Dendritic cell treated with granulocyte-macrophage colony-stimulating factor and Interleukin-4, amounts not matched to agents 40 ng/mL and 50 ng/mL, for 4 days (primary cell): Measurements from ENCODE around the gene OPRD1.
A peak's percentile ranks its signal among the peaks of the same experiment; 100 is the strongest.
"Not testable (repeated sequence)": the region's sequence is repeated elsewhere in the genome, so short reads cannot be mapped to it uniquely, and the experiment has no call there.

Experiments used
- H3K27ac Mint-ChIP-seq: one replicate; pipeline ENCODE4 v1.8.0; 2022; ENCODE audit warnings: mild to moderate bottlenecking, mixed read lengths
- H3K27me3 Mint-ChIP-seq: one replicate; pipeline ENCODE4 v1.8.0; 2022; ENCODE audit warnings: mild to moderate bottlenecking, mixed read lengths
- H3K36me3 Mint-ChIP-seq: one replicate; pipeline ENCODE4 v1.8.0; 2022; ENCODE audit warnings: low read depth, mixed read lengths
- H3K4me1 Mint-ChIP-seq: one replicate; pipeline ENCODE4 v1.8.0; 2022; ENCODE audit warnings: low read depth, mixed read lengths
- H3K4me3 Mint-ChIP-seq: one replicate; pipeline ENCODE4 v1.8.0; 2022; ENCODE audit warnings: mild to moderate bottlenecking, moderate library complexity, mixed read lengths
- H3K9me3 Mint-ChIP-seq: one replicate; pipeline ENCODE4 v1.8.0; 2022; ENCODE audit warnings: mixed read lengths
- intact Hi-C: fragments of 100-400 bp; cut with micrococcal nuclease; formaldehyde crosslinking; loops from one replicate; pipeline ENCODE4 v1.15.0; 2022

The OPRD1 gene

GRCh38 chr1:28845786-28846543, 34.0 kb downstream of the OPRD1 start:
- Mint-ChIP-seq H3K36me3 (no peaks in the 10 kb centered on the region), H3K4me1 (peaks cover 7% of the 10 kb centered on the region), H3K9me3 (no peaks in the 10 kb centered on the region), H3K27me3 (no peaks in the 10 kb centered on the region), H3K27ac (peak overlapping the region; percentile 65), H3K4me3 (no peak overlapping the region)
- intact Hi-C loops, result no loop called here

GRCh38 chr1:28847207-28847606, 35.2 kb downstream of the OPRD1 start:
- H3K4me3 Mint-ChIP-seq, H3K27me3 Mint-ChIP-seq, intact Hi-C loops, H3K4me1 Mint-ChIP-seq, H3K9me3 Mint-ChIP-seq, H3K36me3 Mint-ChIP-seq, H3K27ac Mint-ChIP-seq: not testable (repeated sequence)

- peaks cover 7% of the 10 kb centered on the region for H3K4me1 Mint-ChIP-seq
- H3K9me3 Mint-ChIP-seq, result no peaks in the 10 kb centered on the region
- H3K27me3 Mint-ChIP-seq, result no peaks in the 10 kb centered on the region
- H3K36me3 Mint-ChIP-seq, result no peaks in the 10 kb centered on the region
- H3K4me3 Mint-ChIP-seq, result no peak overlapping the region
- intact Hi-C loops, result no loop called here
- H3K27ac Mint-ChIP-seq, result no peak overlapping the region
These were observed 36.4 kb downstream of the OPRD1 start for GRCh38 chr1:28848416-28848815.

- no peak overlapping the region for H3K27ac Mint-ChIP-seq
- H3K9me3 Mint-ChIP-seq, result no peaks in the 10 kb centered on the region
- intact Hi-C loops, result no loop called here
- peaks cover 11% of the 10 kb centered on the region for H3K4me1 Mint-ChIP-seq
- H3K27me3 Mint-ChIP-seq, result peaks cover 10% of the 10 kb centered on the region
- H3K36me3 Mint-ChIP-seq, result no peaks in the 10 kb centered on the region
- no peak overlapping the region for H3K4me3 Mint-ChIP-seq
These were observed 41.2 kb downstream of the OPRD1 start for GRCh38 chr1:28853093-28853742.

DNA sequence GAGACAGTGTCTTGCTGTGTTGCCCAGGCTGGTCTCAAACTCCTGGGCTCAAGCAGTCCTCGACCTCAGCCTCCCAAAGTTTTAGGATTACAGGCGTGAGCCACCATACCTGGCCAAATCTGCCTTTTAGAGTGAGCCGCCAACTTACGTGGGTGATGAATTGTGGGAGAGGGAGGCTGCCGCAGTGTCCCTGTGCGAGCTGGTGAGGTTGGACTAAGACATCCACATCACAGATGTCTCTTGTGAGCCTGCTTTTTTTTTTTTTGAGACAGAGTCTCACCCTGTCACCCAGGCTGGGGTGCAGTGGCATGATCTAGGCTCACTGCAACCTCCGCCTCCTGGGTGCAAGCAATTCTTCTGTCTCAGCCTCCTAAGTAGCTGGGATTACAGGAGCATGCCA, 42.4 kb downstream of the OPRD1 start:
- H3K27ac Mint-ChIP-seq, H3K4me3 Mint-ChIP-seq, H3K36me3 Mint-ChIP-seq: not testable (repeated sequence)

GRCh38 chr1:28855046-28855445, 43.1 kb downstream of the OPRD1 start:
- no peak overlapping the region for H3K27ac Mint-ChIP-seq

More for the DNA sequence above, 42.4 kb downstream of the OPRD1 start:
- H3K9me3 Mint-ChIP-seq, H3K27me3 Mint-ChIP-seq, intact Hi-C loops: not testable (repeated sequence)
- H3K4me1 Mint-ChIP-seq, result peaks cover 11% of the 10 kb centered on the region

GRCh38 chr1:28855469-28855951, 43.5 kb downstream of the OPRD1 start:
- Mint-ChIP-seq H3K4me3 (no peak overlapping the region), H3K9me3 (no peaks in the 10 kb centered on the region), H3K27me3 (peaks cover 10% of the 10 kb centered on the region), H3K4me1 (peaks cover 11% of the 10 kb centered on the region), H3K36me3 (no peaks in the 10 kb centered on the region), H3K27ac (no peak overlapping the region)
- intact Hi-C loops, result no loop called here

More at GRCh38 chr1:28855046-28855445, 43.1 kb downstream of the OPRD1 start:
- Mint-ChIP-seq H3K9me3 (no peaks in the 10 kb centered on the region), H3K4me3 (no peak overlapping the region), H3K4me1 (peaks cover 11% of the 10 kb centered on the region), H3K27me3 (peaks cover 10% of the 10 kb centered on the region), H3K36me3 (no peaks in the 10 kb centered on the region)
- intact Hi-C loops, result no loop called here

DNA sequence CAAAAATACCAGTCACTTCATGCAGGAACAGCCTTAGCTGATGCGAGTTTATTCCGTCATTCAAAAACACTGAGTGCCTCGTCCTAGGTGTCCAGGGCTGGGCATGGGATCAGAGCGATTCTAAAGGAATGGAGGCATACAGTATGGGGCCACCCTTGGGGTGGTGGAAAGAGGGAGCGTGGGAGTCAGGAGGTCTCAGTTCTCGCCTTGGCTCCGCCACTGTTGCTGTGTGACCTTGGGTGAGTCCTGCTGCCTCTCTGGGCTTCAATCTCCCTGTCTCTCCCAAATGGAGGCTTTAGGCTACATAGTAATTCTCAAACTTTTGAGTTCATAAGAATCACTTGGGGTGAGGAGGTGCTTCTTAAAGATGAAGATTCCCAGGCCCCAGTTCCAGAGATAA, 44.0 kb downstream of the OPRD1 start:
- intact Hi-C loops, result no loop called here
- no peaks in the 10 kb centered on the region for H3K9me3 Mint-ChIP-seq
- H3K4me1 Mint-ChIP-seq, result peaks cover 11% of the 10 kb centered on the region
- no peaks in the 10 kb centered on the region for H3K36me3 Mint-ChIP-seq
- no peak overlapping the region for H3K27ac Mint-ChIP-seq
- peaks cover 10% of the 10 kb centered on the region for H3K27me3 Mint-ChIP-seq
- H3K4me3 Mint-ChIP-seq, result no peak overlapping the region

- H3K9me3 Mint-ChIP-seq, result no peaks in the 10 kb centered on the region
- no peak overlapping the region for H3K4me3 Mint-ChIP-seq
- H3K27me3 Mint-ChIP-seq, result peaks cover 10% of the 10 kb centered on the region
- intact Hi-C loops, result no loop called here
- H3K4me1 Mint-ChIP-seq, result peaks cover 3% of the 10 kb centered on the region
- H3K36me3 Mint-ChIP-seq, result no peaks in the 10 kb centered on the region
- no peak overlapping the region for H3K27ac Mint-ChIP-seq
These were observed 48.5 kb downstream of the OPRD1 start for GRCh38 chr1:28860332-28861073.

DNA sequence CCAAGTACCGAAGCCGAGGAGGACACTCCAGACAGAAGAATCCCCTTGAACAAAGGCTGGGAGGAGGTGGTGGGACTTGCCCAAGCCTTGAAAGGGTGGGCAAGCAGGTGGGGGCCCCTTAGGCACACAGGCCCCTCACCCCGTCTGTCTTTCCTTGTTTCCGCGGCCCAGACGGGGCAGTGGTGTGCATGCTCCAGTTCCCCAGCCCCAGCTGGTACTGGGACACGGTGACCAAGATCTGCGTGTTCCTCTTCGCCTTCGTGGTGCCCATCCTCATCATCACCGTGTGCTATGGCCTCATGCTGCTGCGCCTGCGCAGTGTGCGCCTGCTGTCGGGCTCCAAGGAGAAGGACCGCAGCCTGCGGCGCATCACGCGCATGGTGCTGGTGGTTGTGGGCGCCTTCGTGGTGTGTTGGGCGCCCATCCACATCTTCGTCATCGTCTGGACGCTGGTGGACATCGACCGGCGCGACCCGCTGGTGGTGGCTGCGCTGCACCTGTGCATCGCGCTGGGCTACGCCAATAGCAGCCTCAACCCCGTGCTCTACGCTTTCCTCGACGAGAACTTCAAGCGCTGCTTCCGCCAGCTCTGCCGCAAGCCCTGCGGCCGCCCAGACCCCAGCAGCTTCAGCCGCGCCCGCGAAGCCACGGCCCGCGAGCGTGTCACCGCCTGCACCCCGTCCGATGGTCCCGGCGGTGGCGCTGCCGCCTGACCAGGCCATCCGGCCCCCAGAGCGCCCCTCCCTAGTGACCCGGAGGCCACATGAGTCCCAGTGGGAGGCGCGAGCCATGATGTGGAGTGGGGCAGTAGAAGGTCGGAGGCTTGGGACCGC, 50.8 kb downstream of the OPRD1 start:
- intact Hi-C loops, result no loop called here
- Mint-ChIP-seq H3K27ac (no peak overlapping the region), H3K27me3 (peaks cover 16% of the 10 kb centered on the region), H3K9me3 (no peaks in the 10 kb centered on the region), H3K4me1 (no peaks in the 10 kb centered on the region), H3K36me3 (no peaks in the 10 kb centered on the region), H3K4me3 (no peak overlapping the region)

DNA sequence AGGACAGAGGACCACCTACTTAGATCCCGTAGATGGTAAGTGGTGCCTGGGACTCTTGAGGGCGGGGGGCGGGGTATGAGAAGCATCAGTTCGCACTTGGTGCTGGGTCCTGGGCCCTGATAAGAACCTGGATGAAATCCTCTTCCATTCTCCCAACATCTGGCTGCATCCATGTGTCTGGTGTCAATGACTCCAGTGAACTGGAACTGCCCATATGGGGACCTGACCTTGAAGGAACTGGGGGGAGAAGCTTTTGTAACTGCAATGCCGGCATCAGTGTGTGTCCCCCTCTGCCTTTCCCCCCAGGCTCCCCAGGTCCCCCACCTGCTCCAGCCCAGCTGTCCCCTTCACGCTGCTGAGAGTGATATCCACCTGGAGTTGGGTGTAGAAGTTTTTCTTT, 52.7 kb downstream of the OPRD1 start:
- intact Hi-C loops, result no loop called here
- Mint-ChIP-seq H3K9me3 (no peaks in the 10 kb centered on the region), H3K27ac (no peak overlapping the region), H3K4me3 (no peak overlapping the region), H3K4me1 (no peaks in the 10 kb centered on the region), H3K27me3 (peaks cover 16% of the 10 kb centered on the region), H3K36me3 (no peaks in the 10 kb centered on the region)

- no peaks in the 10 kb centered on the region for H3K9me3 Mint-ChIP-seq
- no peaks in the 10 kb centered on the region for H3K4me1 Mint-ChIP-seq
- no peak overlapping the region for H3K27ac Mint-ChIP-seq
- no peaks in the 10 kb centered on the region for H3K36me3 Mint-ChIP-seq
- intact Hi-C loops, result no loop called here
- peaks cover 16% of the 10 kb centered on the region for H3K27me3 Mint-ChIP-seq
- H3K4me3 Mint-ChIP-seq, result no peak overlapping the region
These were observed 54.2 kb downstream of the OPRD1 start for GRCh38 chr1:28865997-28866650.

DNA sequence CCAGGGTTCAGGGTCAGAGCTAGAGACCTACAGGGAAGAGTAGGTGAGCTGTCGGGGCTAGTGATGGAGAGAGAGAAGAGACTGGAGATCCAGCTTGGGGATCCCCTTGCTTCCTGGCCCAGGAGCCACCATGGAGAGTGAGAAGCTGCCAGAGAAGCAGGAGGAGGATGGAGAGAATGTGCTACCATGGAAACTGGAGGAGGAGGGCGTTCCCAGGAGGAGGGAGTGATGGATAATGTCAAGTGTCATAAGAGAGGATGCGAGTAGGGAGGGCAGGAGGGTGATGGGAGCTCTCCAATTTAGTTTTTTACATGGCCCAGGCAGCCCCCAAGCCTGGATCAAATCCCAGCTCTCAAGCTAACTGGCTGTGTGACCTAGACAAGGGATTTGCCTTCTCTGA, 55.9 kb downstream of the OPRD1 start:
- H3K4me3 Mint-ChIP-seq, result no peak overlapping the region
- H3K27me3 Mint-ChIP-seq, result peaks cover 16% of the 10 kb centered on the region
- intact Hi-C loops, result no loop called here
- no peaks in the 10 kb centered on the region for H3K36me3 Mint-ChIP-seq
- no peaks in the 10 kb centered on the region for H3K9me3 Mint-ChIP-seq
- no peaks in the 10 kb centered on the region for H3K4me1 Mint-ChIP-seq
- H3K27ac Mint-ChIP-seq, result no peak overlapping the region
